ENCODE measurements around the gene HAAO.
"Not testable (repeated sequence)": the region's sequence is repeated elsewhere in the genome, so short reads cannot be mapped to it uniquely, and the experiment has no call there.

The HAAO gene

GRCh38 chr2:42792583-42793333 is at the start of gene HAAO:
Gene HAAO, minus strand, starts transcription at chr2:42792583. Its CDS starts 47 bp downstream, at chr2:42792536.
- DNase-seq = no peak

GRCh38 chr2:42841344-42841743 is 49.0 kb upstream of the HAAO start:
- no peak for DNase-seq

- no peak for DNase-seq
Measured at GRCh38 chr2:42840760-42841159, 48.4 kb upstream of the HAAO start.

- no peak for DNase-seq
Measured at GRCh38 chr2:42839809-42840501, 47.6 kb upstream of the HAAO start.

GRCh38 chr2:42838133-42838532 is 45.8 kb upstream of the HAAO start:
- DNase-seq = no peak

- no peak for DNase-seq
Measured at GRCh38 chr2:42835577-42836371, 43.4 kb upstream of the HAAO start.

- DNase-seq = no peak
Measured at GRCh38 chr2:42834161-42834560, 41.8 kb upstream of the HAAO start.

GRCh38 chr2:42832289-42832634 is 39.9 kb upstream of the HAAO start:
- no peak for DNase-seq

GRCh38 chr2:42831575-42832288 is 39.3 kb upstream of the HAAO start:
- not testable (repeated sequence) for DNase-seq

- peak; percentile 32 to 71 (median 64) for DNase-seq
Measured at GRCh38 chr2:42830922-42831574, 38.7 kb upstream of the HAAO start.

GRCh38 chr2:42829671-42830440 is 37.5 kb upstream of the HAAO start:
- peak in 1 of 3 experiments; percentile 50 for DNase-seq

- peak; percentile 69 to 90 (median 72) for DNase-seq
Measured at GRCh38 chr2:42828487-42829425, 36.4 kb upstream of the HAAO start.

- peak; percentile 88 to 96 (median 90) for DNase-seq
Measured at GRCh38 chr2:42827647-42828486, 35.5 kb upstream of the HAAO start.

GRCh38 chr2:42826231-42826630 is 33.8 kb upstream of the HAAO start:
- DNase-seq = no peak

- DNase-seq = no peak
Measured at GRCh38 chr2:42824454-42824807, 32.0 kb upstream of the HAAO start.

GRCh38 chr2:42823744-42824453 is 31.5 kb upstream of the HAAO start:
- DNase-seq = no peak

GRCh38 chr2:42819160-42819559 is 26.8 kb upstream of the HAAO start:
- DNase-seq = no peak

GRCh38 chr2:42815726-42816125 is 23.3 kb upstream of the HAAO start:
- no peak for DNase-seq

- DNase-seq = no peak
Measured at GRCh38 chr2:42813763-42814162, 21.4 kb upstream of the HAAO start.
